IMR-90 (cell line): ENCODE measurements around the gene KRT74. TPM values are rescaled to one million over a fixed set of nuclear protein-coding genes. Genes with fewer than 3 reads are reported as not detected.

Experiments
- ATAC-seq: fragments of 200-7000 bp; cut with Tn5 transposase; 2 replicates; pipeline ENCODE4 v1.9.1; 2020; ENCODE audit warnings: low read depth, mild to moderate bottlenecking, moderate library complexity
- BruUV-seq: library from RNA; stranded (reverse); fragments of 400-500 nt; replicated peaks from 2 replicates; lab custom pipeline; 2021; lab: Mats Ljungman, UMichigan
- CTCF ChIA-PET: fragments of 300-600 bp; formaldehyde crosslinking; extraction: SDS; loops from one replicate; lab custom pipeline; 2021; ENCODE audit warnings: antibody characterized with exemption; lab: Yijun Ruan, JAX
- POLR2A ChIA-PET: fragments of 300-600 bp; sonication (Branson Sonifier 250); formaldehyde crosslinking; loops from one replicate; lab custom pipeline; 2022; ENCODE audit warnings: antibody characterized with exemption; ENCODE audit not compliant: unreplicated experiment; lab: Charles Lee
- DNase-seq: peaks from one replicate; pipeline ENCODE4 v3.0.0; 2013
- H2AFZ ChIP-seq: replicated peaks from 2 replicates; pipeline ENCODE3; 2013; ENCODE audit warnings: low read length, mild to moderate bottlenecking; ENCODE audit not compliant: poor library complexity
- H2AK5ac ChIP-seq: 2 replicates; pipeline ENCODE4 v1.6.1; 2013; ENCODE audit warnings: low read depth, low read length, inconsistent platforms
- H2AK9ac ChIP-seq: replicated peaks from 2 replicates; pipeline ENCODE3; 2013; ENCODE audit warnings: mild to moderate bottlenecking, low read depth, low read length, moderate library complexity; ENCODE audit not compliant: poor library complexity
- H2BK120ac ChIP-seq: 2 replicates; pipeline ENCODE4 v1.6.1; 2013; ENCODE audit warnings: low read depth, low read length, inconsistent platforms
- H2BK15ac ChIP-seq: 3 replicates; pipeline ENCODE4 v1.6.1; 2013; ENCODE audit warnings: low read depth, low read length, inconsistent platforms
- H2BK20ac ChIP-seq: 2 replicates; pipeline ENCODE4 v1.6.1; 2013; ENCODE audit warnings: low read depth, mild to moderate bottlenecking, inconsistent platforms, low read length, moderate library complexity
- H2BK5ac ChIP-seq: 2 replicates; pipeline ENCODE4 v1.6.1; 2013; ENCODE audit warnings: mild to moderate bottlenecking, low read depth, low read length, inconsistent platforms; ENCODE audit not compliant: poor library complexity, severe bottlenecking
- H3K14ac ChIP-seq: replicated peaks from 2 replicates; pipeline ENCODE4 v1.6.1; 2013; ENCODE audit warnings: low read depth, low read length, inconsistent platforms
- H3K18ac ChIP-seq: 2 replicates; pipeline ENCODE4 v1.6.1; 2013; ENCODE audit warnings: low read depth, low read length, control low read depth
- H3K23ac ChIP-seq: 2 replicates; pipeline ENCODE4 v1.6.1; 2013; ENCODE audit warnings: low read depth, low read length, inconsistent platforms
- H3K27ac ChIP-seq: 2 replicates; pipeline ENCODE4 v1.5.1; 2013; ENCODE audit warnings: mild to moderate bottlenecking, control low read depth, low read length; ENCODE audit not compliant: insufficient read depth
- H3K27me3 ChIP-seq: 2 replicates; pipeline ENCODE4 v1.6.1; 2013; ENCODE audit warnings: low read length; ENCODE audit not compliant: control insufficient read depth, insufficient read depth
- H3K36me3 ChIP-seq: 2 replicates; pipeline ENCODE4 v1.6.1; 2013; ENCODE audit warnings: low read length, mixed read lengths; ENCODE audit not compliant: control insufficient read depth, insufficient read depth
- H3K4ac ChIP-seq: 2 replicates; pipeline ENCODE4 v1.6.1; 2013; ENCODE audit warnings: low read depth, low read length, inconsistent platforms
- H3K4me1 ChIP-seq: 2 replicates; pipeline ENCODE4 v1.6.1; 2013; ENCODE audit warnings: low read length, mixed read lengths; ENCODE audit not compliant: control insufficient read depth, insufficient read depth
- H3K4me2 ChIP-seq: 2 replicates; pipeline ENCODE4 v1.6.1; 2013; ENCODE audit warnings: low read depth, mild to moderate bottlenecking, control low read depth, low read length, moderate library complexity
- H3K4me3 ChIP-seq: 2 replicates; pipeline ENCODE4 v1.5.1; 2013; ENCODE audit warnings: low read depth, mild to moderate bottlenecking, control low read depth, low read length, moderate library complexity; ENCODE audit not compliant: insufficient read depth
- H3K56ac ChIP-seq: 2 replicates; pipeline ENCODE4 v1.6.1; 2013; ENCODE audit warnings: low read length, inconsistent platforms; ENCODE audit not compliant: insufficient read depth; ENCODE audit errors: extremely low read depth
- H3K79me1 ChIP-seq, 2 experiments: 2 replicates each; pipeline ENCODE4 v1.6.1; 2013; ENCODE audit warnings: low read length in 2 of 2, inconsistent platforms in 1 of 2, low read depth in 1 of 2
- H3K9ac ChIP-seq: 2 replicates; pipeline ENCODE4 v1.6.1; 2013; ENCODE audit warnings: low read depth, low read length, control low read depth
- H3K9me1 ChIP-seq: 2 replicates; pipeline ENCODE4 v1.6.1; 2013; ENCODE audit warnings: low read length, inconsistent platforms; ENCODE audit not compliant: insufficient read depth
- H3K9me3 ChIP-seq: 2 replicates; pipeline ENCODE4 v1.6.1; 2013; ENCODE audit warnings: low read length; ENCODE audit not compliant: control insufficient read depth, insufficient read depth
- H4K20me1 ChIP-seq: 2 replicates; pipeline ENCODE4 v1.6.1; 2013; ENCODE audit warnings: low read length, inconsistent platforms; ENCODE audit not compliant: insufficient read depth
- H4K5ac ChIP-seq: 2 replicates; pipeline ENCODE4 v1.6.1; 2013; ENCODE audit warnings: mild to moderate bottlenecking, low read depth, low read length, control low read depth
- H4K8ac ChIP-seq, 2 experiments: 2 replicates each; pipeline ENCODE4 v1.6.1; 2013; ENCODE audit warnings: low read depth in 2 of 2, low read length in 2 of 2, control low read depth in 1 of 2, inconsistent platforms in 1 of 2
- H4K91ac ChIP-seq: 2 replicates; pipeline ENCODE4 v1.6.1; 2013; ENCODE audit warnings: low read depth, low read length, inconsistent platforms; ENCODE audit not compliant: insufficient read depth
- BHLHE40 ChIP-seq: fragments of 150-350 bp; IDR thresholded peaks from 2 replicates; pipeline ENCODE4 v1.6.1; 2016; ENCODE audit warnings: mild to moderate bottlenecking, low read depth, low read length
- CEBPB ChIP-seq: IDR thresholded peaks from 2 replicates; pipeline ENCODE4 v1.6.1; 2012; ENCODE audit warnings: low read depth, low read length, improper control_type of control experiment
- CHD1 ChIP-seq: IDR thresholded peaks from 2 replicates; pipeline ENCODE4 v1.6.1; 2012; ENCODE audit warnings: low read depth, low read length, improper control_type of control experiment
- FOS ChIP-seq: fragments of 150-350 bp; IDR thresholded peaks from 2 replicates; pipeline ENCODE4 v1.6.1; 2016; ENCODE audit warnings: low read depth, low read length
- MAFK ChIP-seq: IDR thresholded peaks from 2 replicates; pipeline ENCODE4 v1.6.1; 2012; ENCODE audit warnings: low read depth, low read length, improper control_type of control experiment
- MAZ ChIP-seq: IDR thresholded peaks from 2 replicates; pipeline ENCODE4 v1.6.1; 2012; ENCODE audit warnings: low read depth, mild to moderate bottlenecking, low read length, improper control_type of control experiment, moderate library complexity, borderline replicate concordance
- MXI1 ChIP-seq: IDR thresholded peaks from 2 replicates; pipeline ENCODE4 v1.6.1; 2012; ENCODE audit warnings: low read depth, mild to moderate bottlenecking, low read length, moderate library complexity, borderline replicate concordance
- NFE2L2 ChIP-seq: fragments of 150-350 bp; IDR thresholded peaks from 2 replicates; pipeline ENCODE4 v1.6.1; 2016; ENCODE audit warnings: low read depth, mild to moderate bottlenecking, low read length
- RAD21 ChIP-seq: IDR thresholded peaks from 2 replicates; pipeline ENCODE4 v1.6.1; 2012; ENCODE audit warnings: low read length, improper control_type of control experiment
- RFX5 ChIP-seq: IDR thresholded peaks from 2 replicates; pipeline ENCODE4 v1.8.0; 2012; ENCODE audit warnings: low read depth, mild to moderate bottlenecking, low read length, moderate library complexity
- SMC3 ChIP-seq: fragments of 150-350 bp; IDR thresholded peaks from 2 replicates; pipeline ENCODE4 v1.6.1; 2016; ENCODE audit warnings: low read depth, mild to moderate bottlenecking, antibody characterized with exemption, low read length, moderate library complexity
- USF2 ChIP-seq: fragments of 150-350 bp; IDR thresholded peaks from 2 replicates; pipeline ENCODE4 v1.6.1; 2017; ENCODE audit warnings: mild to moderate bottlenecking, antibody characterized with exemption, low read length, low read depth
- WGBS, 2 experiments: methylation state at CpG; one replicate each; pipeline versions ENCODE4 v1.1.5 to v1.1.7; 2013; ENCODE audit warnings: missing lambda C conversion rate in 2 of 2; ENCODE audit not compliant: insufficient read length in 1 of 2; ENCODE audit errors: extremely low coverage in 2 of 2; 5-methylcytosine and 5-hydroxymethylcytosine counted together
- dilution Hi-C: fragments of 300-500 bp; cut with HindIII; formaldehyde crosslinking; loops from one replicate; pipeline ENCODE4 v1.14.3; 2018; ENCODE audit warnings: low sequenced_read_pairs; ENCODE audit not compliant: unreplicated experiment
- in situ Hi-C: fragments of 300-500 bp; cut with MboI; formaldehyde crosslinking; loops from 3 replicates; pipeline ENCODE4 v1.14.3; 2019; ENCODE audit warnings: low sequenced_read_pairs, inconsistent platforms, mixed read lengths
- intact Hi-C: fragments of 100-400 bp; cut with micrococcal nuclease; formaldehyde crosslinking; loops from 2 replicates; pipeline ENCODE4 v1.10.0; 2022
- polyA plus RNA-seq, 3 experiments: library from polyadenylated mRNA; depleted of rRNA; stranded (reverse); fragments of >200 nt; gene quantifications; 2 replicates each; pipeline ENCODE4 v1.2.3, GENCODE V29; 2012; ENCODE audit warnings: low replicate concordance in 1 of 3
- total RNA-seq: library from RNA; depleted of rRNA; stranded (reverse); fragments of >200 nt; gene quantifications from 2 replicates; pipeline ENCODE4 v1.2.3, GENCODE V29; 2012
- TF ChIP-seq, protein P1 (sequence below): conservative IDR thresholded peaks from 2 replicates; pipeline ENCODE4 v1.5.1; 2012; ENCODE audit warnings: mild to moderate bottlenecking, low read depth, low read length, improper control_type of control experiment

KRT74 gene
- total and polyA plus RNA-seq, 2 of the 4 experiments (the other 2 are of a cell fraction), result not detected

DNA sequence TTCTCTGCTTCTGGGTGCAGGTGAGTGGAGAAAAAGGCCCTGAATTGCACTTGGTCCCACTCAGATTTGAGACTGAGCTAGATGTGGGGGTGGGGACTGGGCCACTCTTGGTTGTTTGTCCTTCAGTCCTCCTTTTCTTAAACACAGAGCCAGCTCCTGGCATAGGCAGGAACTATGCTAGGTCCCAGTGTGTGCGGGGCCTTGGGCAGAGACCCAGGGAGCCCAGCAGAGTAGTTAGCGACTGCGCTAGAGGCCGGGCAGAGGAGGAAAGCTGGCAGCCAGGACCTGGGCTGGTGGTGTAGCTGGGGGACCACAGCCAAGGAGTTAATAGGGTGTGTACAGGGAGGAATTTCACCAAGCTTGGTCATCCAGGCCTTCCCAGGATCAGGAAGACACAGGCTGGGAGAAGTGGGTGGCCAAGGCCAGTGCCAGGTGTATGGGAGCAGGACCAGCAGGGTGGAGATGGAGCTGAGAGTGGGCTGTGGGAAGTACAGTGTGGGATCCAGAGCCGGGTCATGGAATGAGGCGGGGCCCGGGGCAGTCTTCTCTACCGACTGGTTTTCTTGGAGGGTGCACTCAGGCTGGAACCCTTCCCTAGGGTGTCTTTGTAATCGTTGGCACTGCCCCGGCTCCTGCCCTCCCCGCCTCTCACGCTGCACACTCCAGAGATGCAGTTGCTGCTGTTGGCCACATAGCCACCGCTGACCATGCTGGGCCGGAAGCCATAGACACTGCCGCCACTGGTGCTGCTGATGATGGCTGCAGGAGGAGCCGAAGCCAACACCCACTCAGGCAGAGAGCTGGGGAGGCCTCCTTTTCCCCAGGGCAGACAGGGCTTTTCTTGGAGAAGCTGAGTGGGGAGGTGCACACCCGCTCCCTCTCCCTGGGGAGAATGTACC lies 29.4 kb downstream of the KRT74 start (continued):
- TF ChIP-seq FOS, result no peak

GRCh38 chr12:52542785-52543318 lies 30.8 kb downstream of the KRT74 start:
- Histone ChIP-seq H2AK5ac (no peak overlapping the region), H3K4me2 (no peak overlapping the region), H2AFZ (no peak overlapping the region), H3K9me1 (no peaks in the 10 kb centered on the region; the same call in 1 of the 2 replicates), H3K4me3 (no peak overlapping the region), H2AK9ac (no peak overlapping the region), H3K56ac (no peak overlapping the region), H3K4ac (no peak overlapping the region), H2BK15ac (no peak overlapping the region), H4K91ac (no peak overlapping the region), H2BK120ac (no peak overlapping the region), H4K8ac (no peak overlapping the region), H3K4me1 (no peaks in the 10 kb centered on the region), H4K20me1 (no peaks in the 10 kb centered on the region), H3K9ac (no peak overlapping the region), H3K23ac (no peak overlapping the region), H3K9me3 (no peaks in the 10 kb centered on the region), H3K27ac (no peak overlapping the region), H3K79me1 (no peaks in the 10 kb centered on the region), H4K5ac (no peak overlapping the region), H3K14ac (no peak overlapping the region), H3K27me3 (peaks cover 10% of the 10 kb centered on the region), H2BK20ac (no peak overlapping the region), H2BK5ac (no peak overlapping the region), H3K36me3 (no peaks in the 10 kb centered on the region), H3K18ac (no peak overlapping the region)
- no TSS peak for BruUV-seq
- WGBS, 2 experiments, result 48% methylated on average over 4 of the region's 7 CpGs; no CpG with 5 or more reads in 1 of the 2 experiments
- ATAC-seq (no peak), DNase-seq (no peak)
- ChIA-PET POLR2A (no interaction called here), CTCF (no interaction called here)
- in situ Hi-C loops, result no loop called here
- intact Hi-C loops, result no loop called here
- dilution Hi-C loops, result no loop called here
- TF ChIP-seq RAD21, result no peak
- TF ChIP-seq MAZ, result no peak
- TF ChIP-seq RFX5, result no peak
- TF ChIP-seq SMC3, result no peak
- TF ChIP-seq BHLHE40, result no peak
- TF ChIP-seq MXI1, result no peak
- TF ChIP-seq, protein P1, sequence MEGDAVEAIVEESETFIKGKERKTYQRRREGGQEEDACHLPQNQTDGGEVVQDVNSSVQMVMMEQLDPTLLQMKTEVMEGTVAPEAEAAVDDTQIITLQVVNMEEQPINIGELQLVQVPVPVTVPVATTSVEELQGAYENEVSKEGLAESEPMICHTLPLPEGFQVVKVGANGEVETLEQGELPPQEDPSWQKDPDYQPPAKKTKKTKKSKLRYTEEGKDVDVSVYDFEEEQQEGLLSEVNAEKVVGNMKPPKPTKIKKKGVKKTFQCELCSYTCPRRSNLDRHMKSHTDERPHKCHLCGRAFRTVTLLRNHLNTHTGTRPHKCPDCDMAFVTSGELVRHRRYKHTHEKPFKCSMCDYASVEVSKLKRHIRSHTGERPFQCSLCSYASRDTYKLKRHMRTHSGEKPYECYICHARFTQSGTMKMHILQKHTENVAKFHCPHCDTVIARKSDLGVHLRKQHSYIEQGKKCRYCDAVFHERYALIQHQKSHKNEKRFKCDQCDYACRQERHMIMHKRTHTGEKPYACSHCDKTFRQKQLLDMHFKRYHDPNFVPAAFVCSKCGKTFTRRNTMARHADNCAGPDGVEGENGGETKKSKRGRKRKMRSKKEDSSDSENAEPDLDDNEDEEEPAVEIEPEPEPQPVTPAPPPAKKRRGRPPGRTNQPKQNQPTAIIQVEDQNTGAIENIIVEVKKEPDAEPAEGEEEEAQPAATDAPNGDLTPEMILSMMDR, result no peak
- TF ChIP-seq NFE2L2, result no peak
- TF ChIP-seq CHD1, result no peak
- no peak for TF ChIP-seq MAFK
- no peak for TF ChIP-seq FOS
- no peak for TF ChIP-seq CEBPB
- TF ChIP-seq USF2, result no peak
